K562 (cell line): ENCODE data around the gene CRYBA1. TPM values are rescaled to one million over a fixed set of nuclear protein-coding genes. Genes with fewer than 3 reads are reported as not detected.

Source experiments
- ATAC-seq: fragments of 200-7000 bp; cut with Tn5 transposase; 3 replicates; pipeline ENCODE4 v1.9.1; 2020; ENCODE audit warnings: moderate library complexity
- BruUV-seq: library from RNA; stranded (reverse); fragments of 400-500 nt; replicated peaks from 2 replicates; lab custom pipeline; 2021; lab: Mats Ljungman, UMichigan
- CTCF ChIA-PET: fragments of 300-600 bp; formaldehyde crosslinking; extraction: SDS; loops from one replicate; lab custom pipeline; 2021; ENCODE audit warnings: low intra/inter-chr PET ratio; lab: Yijun Ruan, JAX
- POLR2A ChIA-PET: fragments of 300-600, 350-650 bp; sonication (Branson Sonifier 250); formaldehyde crosslinking; extraction: SDS; loops from one replicate; lab custom pipeline; 2021; ENCODE audit warnings: antibody characterized with exemption, inconsistent platforms; lab: Yijun Ruan, JAX
- DNase-seq, 4 experiments: peaks; one replicate each; pipeline versions ENCODE4 v3.0.0 to v3.0.0-alpha.2; 2011 to 2018; ENCODE audit warnings: low spot score in 3 of 4, mixed read lengths in 3 of 4; ENCODE audit errors: extremely low read depth in 1 of 4
- FAIRE-seq: peaks from 2 replicates; lab custom pipeline; 2011; peaks lifted over from hg19 to GRCh38; lab: Jason Lieb, UNC
- H2AFZ ChIP-seq: 2 replicates; pipeline ENCODE4 v1.6.0; 2011; ENCODE audit warnings: low read depth, low read length, control low read depth, inconsistent platforms
- H3K27ac ChIP-seq: fragments of 200-600 bp; 3 replicates; pipeline ENCODE4 v1.8.0; 2011; ENCODE audit warnings: low read depth, mild to moderate bottlenecking, control low read depth, inconsistent platforms, low read length, moderate library complexity, mixed read lengths; ENCODE audit errors: extremely low read depth
- H3K27me3 ChIP-seq, 2 experiments: fragments of 300-600 bp in 1 of 2; 2 replicates in 1 of 2; 3 replicates in 1 of 2; pipeline versions ENCODE4 v1.6.0 to v1.8.0; 2011; ENCODE audit warnings: inconsistent platforms in 2 of 2, low read length in 2 of 2, mild to moderate bottlenecking in 1 of 2, mixed read lengths in 1 of 2, moderate library complexity in 1 of 2; ENCODE audit not compliant: control insufficient read depth in 2 of 2, insufficient read depth in 2 of 2
- H3K36me3 ChIP-seq: fragments of 300-600 bp; 3 replicates; pipeline ENCODE4 v1.8.0; 2011; ENCODE audit warnings: mild to moderate bottlenecking, low read length, inconsistent platforms; ENCODE audit not compliant: control insufficient read depth, insufficient read depth
- H3K4me1 ChIP-seq, 2 experiments: fragments of 200-600 bp in 1 of 2; replicated peaks in 1 of 2; 2 replicates in 1 of 2; 3 replicates in 1 of 2; pipeline versions ENCODE4 v1.5.1 to v1.8.0; 2011; ENCODE audit warnings: inconsistent platforms in 2 of 2, low read length in 2 of 2, mild to moderate bottlenecking in 1 of 2, mixed read lengths in 1 of 2, moderate library complexity in 1 of 2; ENCODE audit not compliant: control insufficient read depth in 2 of 2, insufficient read depth in 2 of 2
- H3K4me2 ChIP-seq: 2 replicates; pipeline ENCODE4 v1.6.1; 2011; ENCODE audit warnings: low read length, control low read depth, inconsistent platforms, mixed read lengths; ENCODE audit not compliant: insufficient read depth
- H3K4me3 ChIP-seq: fragments of 200-600 bp; sonication (generic), shearing (Covaris generic); 2 replicates; pipeline ENCODE4 v1.5.1; 2016; ENCODE audit warnings: control low read depth, inconsistent platforms
- H3K79me2 ChIP-seq: fragments of 200-600 bp; 3 replicates; pipeline ENCODE4 v1.8.0; 2011; ENCODE audit warnings: low read length, inconsistent platforms; ENCODE audit not compliant: control insufficient read depth, insufficient read depth
- H3K9ac ChIP-seq, 2 experiments: 2 replicates each; pipeline versions ENCODE4 v1.6.0 to v1.6.1; 2011; ENCODE audit warnings: low read depth in 2 of 2, low read length in 2 of 2, control low read depth in 1 of 2, inconsistent platforms in 1 of 2, mild to moderate bottlenecking in 1 of 2, mixed read lengths in 1 of 2; ENCODE audit not compliant: insufficient read depth in 1 of 2
- H3K9me1 ChIP-seq: one replicate; pipeline ENCODE4 v1.6.0; 2011; ENCODE audit warnings: inconsistent platforms, mild to moderate bottlenecking, low read length, moderate library complexity; ENCODE audit not compliant: control insufficient read depth, insufficient read depth
- H3K9me3 ChIP-seq: replicated peaks from 2 replicates; pipeline ENCODE4 v1.5.1; 2011; ENCODE audit warnings: low read depth, low read length, inconsistent platforms; ENCODE audit not compliant: control insufficient read depth, insufficient read depth
- H4K20me1 ChIP-seq: replicated peaks from 2 replicates; pipeline ENCODE4 v1.6.1; 2011; ENCODE audit warnings: low read length, inconsistent platforms, mixed read lengths; ENCODE audit not compliant: control insufficient read depth, insufficient read depth
- KLF6 ChIP-seq: fragments of 250-450 bp; sonication (Bioruptor Pico); IDR thresholded peaks from 2 replicates; pipeline ENCODE4 v1.4.0; 2020; ENCODE audit warnings: mild to moderate bottlenecking, moderate library complexity, borderline replicate concordance
- MCM7 ChIP-seq, 2 experiments: fragments of 450-650 bp; IDR thresholded peaks; 2 replicates each; pipeline ENCODE4 v1.6.1; 2016 to 2018
- WGBS: fragments of 100-300 bp; shearing (Covaris generic); methylation state at CpG from one replicate; pipeline ENCODE4 v1.1.6; 2016; ENCODE audit warnings: low coverage, mixed read lengths; ENCODE audit not compliant: insufficient coverage; ENCODE audit errors: missing lambda C conversion rate; 5-methylcytosine and 5-hydroxymethylcytosine counted together
- in situ Hi-C: fragments of 300-500 bp; cut with MboI; formaldehyde crosslinking; loops from 4 replicates; pipeline ENCODE4 v1.15.0; 2018; ENCODE audit warnings: inconsistent platforms, mixed read lengths
- intact Hi-C: fragments of 100-400 bp; cut with micrococcal nuclease; formaldehyde crosslinking; loops from 2 replicates; pipeline ENCODE4 v1.14.2; 2022
- polyA plus RNA-seq, 8 experiments: library from polyadenylated mRNA; depleted of rRNA in 4 of 8; stranded (reverse) in 5 of 8; unstranded in 3 of 8; fragments of >200 nt; fragmentation: Nextera tagmentation in 2 of 8; fragmentation: Illumina TruSeq in 1 of 8; extraction: Ambion mirVana in 2 of 8; extraction: Trizol in 1 of 8; gene quantifications; 2 replicates each; pipeline versions ENCODE4 v1.2.1 to v1.2.3, GENCODE V29; 2011 to 2014; ENCODE audit warnings: inconsistent platforms in 1 of 8, missing spikeins in 1 of 8
- total RNA-seq, 7 experiments: library from RNA; depleted of rRNA in 6 of 7; stranded (reverse); fragments of >200 nt in 6 of 7; fragmentation: Illumina TruSeq in 2 of 7; extraction: Trizol in 2 of 7; gene quantifications; 2 replicates each; pipeline versions ENCODE4 v1.2.1 to v1.2.3, GENCODE V29; 2011 to 2021; ENCODE audit warnings: low replicate concordance in 1 of 7
- TF ChIP-seq, protein P1 (sequence below), 3 experiments: IDR thresholded peaks in 2 of 3; conservative IDR thresholded peaks in 1 of 3; 2 replicates each; pipeline ENCODE4 v1.5.1; 2011 to 2012; ENCODE audit warnings: low read length in 3 of 3, mild to moderate bottlenecking in 3 of 3, control low read depth in 2 of 3, improper control_type of control experiment in 1 of 3, inconsistent platforms in 1 of 3, low read depth in 1 of 3, mixed read lengths in 1 of 3, moderate library complexity in 1 of 3; ENCODE audit not compliant: insufficient read depth in 2 of 3

The CRYBA1 gene
- total and polyA plus RNA-seq, 9 of the 15 experiments (the other 6 are each of a cell fraction or from before 2014, with no cell fraction given), result not detected

- H3K9me1 ChIP-seq, result no peaks in the 10 kb centered on the region
These were observed 36.8 kb downstream of the CRYBA1 start for GRCh38 chr17:29283496-29283895.

More at GRCh38 chr17:29283496-29283895, 36.8 kb downstream of the CRYBA1 start:
- TF ChIP-seq MCM7 (IDR thresholded peaks at IDR 0.05) (no peak), KLF6 (no peak)
- TF ChIP-seq, protein P1, sequence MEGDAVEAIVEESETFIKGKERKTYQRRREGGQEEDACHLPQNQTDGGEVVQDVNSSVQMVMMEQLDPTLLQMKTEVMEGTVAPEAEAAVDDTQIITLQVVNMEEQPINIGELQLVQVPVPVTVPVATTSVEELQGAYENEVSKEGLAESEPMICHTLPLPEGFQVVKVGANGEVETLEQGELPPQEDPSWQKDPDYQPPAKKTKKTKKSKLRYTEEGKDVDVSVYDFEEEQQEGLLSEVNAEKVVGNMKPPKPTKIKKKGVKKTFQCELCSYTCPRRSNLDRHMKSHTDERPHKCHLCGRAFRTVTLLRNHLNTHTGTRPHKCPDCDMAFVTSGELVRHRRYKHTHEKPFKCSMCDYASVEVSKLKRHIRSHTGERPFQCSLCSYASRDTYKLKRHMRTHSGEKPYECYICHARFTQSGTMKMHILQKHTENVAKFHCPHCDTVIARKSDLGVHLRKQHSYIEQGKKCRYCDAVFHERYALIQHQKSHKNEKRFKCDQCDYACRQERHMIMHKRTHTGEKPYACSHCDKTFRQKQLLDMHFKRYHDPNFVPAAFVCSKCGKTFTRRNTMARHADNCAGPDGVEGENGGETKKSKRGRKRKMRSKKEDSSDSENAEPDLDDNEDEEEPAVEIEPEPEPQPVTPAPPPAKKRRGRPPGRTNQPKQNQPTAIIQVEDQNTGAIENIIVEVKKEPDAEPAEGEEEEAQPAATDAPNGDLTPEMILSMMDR (IDR thresholded peaks at IDR 0.05 in 2 of 3, conservative IDR thresholded peaks at IDR 0.05 in 1 of 3; ENCODE audit: insufficient read depth in 2 of 3, low read depth in 1 of 3, low read length in 3 of 3), result 0 out of 6 replicates have a peak, but pooled peaks of 1 of the 3 experiments have one; percentile 10
- BruUV-seq, result no TSS peak
- in situ Hi-C loops, result no loop called here
- H2AFZ ChIP-seq, result no peak overlapping the region
- POLR2A ChIA-PET, result interaction anchor here (0.6 to 1.4 kb wide), 7 partner anchors 8 to 712 kb away, joined by 3 to 7 read pairs (median 4); partner anchors contain the start of gene PIGS
- H3K4me3 ChIP-seq, result no peak overlapping the region
- no peaks in the 10 kb centered on the region for H3K9me3 ChIP-seq
- H3K79me2 ChIP-seq, result peaks cover 97% of the 10 kb centered on the region
- H3K36me3 ChIP-seq, result peaks cover 94% of the 10 kb centered on the region
- WGBS, result 72% methylated on average over 5 of the region's 5 CpGs
- CTCF ChIA-PET, result no interaction called here
- FAIRE-seq (no peak), DNase-seq (no peak), ATAC-seq (peak; percentile 47)
- H3K4me2 ChIP-seq, result no peak overlapping the region
- intact Hi-C loops, result no loop called here
- peaks cover 29% of the 10 kb centered on the region for H4K20me1 ChIP-seq
- H3K27ac ChIP-seq, result no peak overlapping the region
- H3K4me1 ChIP-seq, result no peaks in the 10 kb centered on the region
- H3K9ac ChIP-seq, result no peak overlapping the region
- no peaks in the 10 kb centered on the region for H3K27me3 ChIP-seq
